ENCODE measurements around the gene PER2. TPM values are rescaled to one million over a fixed set of nuclear protein-coding genes. Genes with fewer than 3 reads are reported as not detected.

The PER2 gene
- total and polyA plus RNA-seq, 10 donors = 2.0 to 16.2 (median 12.0) TPM

- H3K4me3 ChIP-seq = no peak overlapping the region
- H3K4me1 ChIP-seq = peaks cover 4 to 45% (median 29%) of the 10 kb centered on the region in 6 donors
- no peak overlapping the region for H3K27ac ChIP-seq
- no peaks in the 10 kb centered on the region for H3K36me3 ChIP-seq
- no peaks in the 10 kb centered on the region for H3K9me3 ChIP-seq
- TF ChIP-seq POLR2AphosphoS5 (IDR thresholded peaks at IDR 0.05) (no peak), POLR2A (IDR thresholded peaks at IDR 0.05) (no peak), CTCF (IDR thresholded peaks at IDR 0.05 in 8 of 11, conservative IDR thresholded peaks at IDR 0.05 in 3 of 11) (no peak)
- 64 to 81% (median 72%) methylated on average over 11 of the region's 11 CpGs for WGBS, 5 donors
- peak; percentile 77 for DNase-seq
- intact Hi-C loops (cut with DNase I; ENCODE audit: low total_unique reads) = no loop called here
- H3K27me3 ChIP-seq (replicated peaks in 1 of 7) = peaks cover 0 to 51% (median 10%) of the 10 kb centered on the region in 7 donors
These were observed 53.1 kb downstream of the PER2 start for GRCh38 chr2:238235331-238235732.

- intact Hi-C loops (cut with DNase I; ENCODE audit: low total_unique reads) = no loop called here
- Histone ChIP-seq H3K27ac (no peak overlapping the region), H3K4me3 (peak overlapping the region in 1 of 8 donors; percentile 73), H3K4me1 (peaks cover 0 to 44% (median 22%) of the 10 kb centered on the region in 6 donors), H3K27me3 (replicated peaks in 1 of 7) (peaks cover 0 to 34% (median 4%) of the 10 kb centered on the region in 7 donors), H3K36me3 (peaks cover 0 to 8% (median 0%) of the 10 kb centered on the region in 6 donors), H3K9me3 (no peaks in the 10 kb centered on the region)
- 79 to 93% (median 92%) methylated on average over 12 of the region's 12 CpGs for WGBS, 5 donors
- no peak for TF ChIP-seq POLR2A (IDR thresholded peaks at IDR 0.05)
- DNase-seq = no peak
These were observed 54.8 kb downstream of the PER2 start for GRCh38 chr2:238233625-238234024.

GRCh38 chr2:238231809-238232208, 56.6 kb downstream of the PER2 start:
- TF ChIP-seq CTCF (IDR thresholded peaks at IDR 0.05 in 8 of 11, conservative IDR thresholded peaks at IDR 0.05 in 3 of 11) (no peak), POLR2A (IDR thresholded peaks at IDR 0.05) (no peak), POLR2AphosphoS5 (IDR thresholded peaks at IDR 0.05) (no peak)
- DNase-seq = no peak
- H3K27me3 ChIP-seq (replicated peaks in 1 of 7) = peaks cover 0 to 16% (median 0%) of the 10 kb centered on the region in 7 donors
- intact Hi-C loops (cut with DNase I; ENCODE audit: low total_unique reads) = no loop called here
- 58 to 65% (median 64%) methylated on average over 21 of the region's 21 CpGs for WGBS, 5 donors
- no peaks in the 10 kb centered on the region for H3K9me3 ChIP-seq
- peaks cover 0 to 38% (median 20%) of the 10 kb centered on the region in 6 donors for H3K4me1 ChIP-seq
- peak overlapping the region in 6 of 8 donors; percentile 51 to 87 (median 62) for H3K4me3 ChIP-seq
- peak overlapping the region in 1 of 8 donors; percentile 81 for H3K27ac ChIP-seq
- peaks cover 0 to 19% (median 0%) of the 10 kb centered on the region in 6 donors for H3K36me3 ChIP-seq

- Histone ChIP-seq H3K4me3 (peak overlapping the region; percentile 51 to 87 (median 60)), H3K9me3 (no peaks in the 10 kb centered on the region), H3K4me1 (peaks cover 0 to 40% (median 20%) of the 10 kb centered on the region in 6 donors), H3K27ac (peak overlapping the region in 6 of 8 donors; percentile 3 to 81 (median 49)), H3K27me3 (replicated peaks in 1 of 7) (peaks cover 0 to 11% (median 0%) of the 10 kb centered on the region in 7 donors), H3K36me3 (peaks cover 0 to 24% (median under 1%) of the 10 kb centered on the region in 6 donors)
- TF ChIP-seq POLR2AphosphoS5 (IDR thresholded peaks at IDR 0.05) (peak; percentile 81 to 82 (median 81)), CTCF (IDR thresholded peaks at IDR 0.05 in 8 of 11, conservative IDR thresholded peaks at IDR 0.05 in 3 of 11) (no peak), POLR2A (IDR thresholded peaks at IDR 0.05) (no peak)
- WGBS, 5 donors = 1 to 12% (median 3%) methylated on average over 23 to 46 of the region's 46 CpGs
- DNase-seq = peak; percentile 94
- intact Hi-C loops (cut with DNase I; ENCODE audit: low total_unique reads) = no loop called here
These were observed 57.1 kb downstream of the PER2 start for GRCh38 chr2:238231251-238231793.
